NOMO-1 treated with dmso at 0.1 percent for 144 hours (cell line): Measurements from ENCODE around the gene ABR.
A peak's percentile ranks its signal among the peaks of the same experiment; 100 is the strongest.
"Not testable (repeated sequence)": the region's sequence is repeated elsewhere in the genome, so short reads cannot be mapped to it uniquely, and the experiment has no call there.

Experiments
- DNase-seq: peaks from one replicate; lab custom pipeline; 2025; ENCODE audit not compliant: unreplicated experiment; lab: John Stamatoyannopoulos, UW

The ABR gene

DNA sequence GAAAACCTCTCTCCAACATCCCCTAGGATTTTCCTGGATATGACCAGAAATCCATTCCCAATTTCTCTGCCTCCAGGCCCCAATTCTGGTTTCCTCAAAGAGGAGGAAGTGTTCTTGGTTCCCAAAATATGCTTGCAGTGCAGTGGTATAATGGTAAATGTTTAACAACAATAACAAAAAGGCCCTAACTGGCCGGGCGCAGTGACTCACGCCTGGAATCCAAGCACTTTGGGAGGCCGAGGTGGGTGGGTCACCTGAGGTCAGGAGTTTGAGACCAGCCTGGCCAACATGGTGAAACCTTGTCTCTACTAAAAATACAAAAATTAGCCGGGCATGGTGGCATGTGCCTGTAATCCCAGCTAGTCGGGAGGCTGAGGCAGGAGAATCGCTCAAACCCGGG is 184.5 kb downstream of the ABR start:
- not testable (repeated sequence) for DNase-seq

DNA sequence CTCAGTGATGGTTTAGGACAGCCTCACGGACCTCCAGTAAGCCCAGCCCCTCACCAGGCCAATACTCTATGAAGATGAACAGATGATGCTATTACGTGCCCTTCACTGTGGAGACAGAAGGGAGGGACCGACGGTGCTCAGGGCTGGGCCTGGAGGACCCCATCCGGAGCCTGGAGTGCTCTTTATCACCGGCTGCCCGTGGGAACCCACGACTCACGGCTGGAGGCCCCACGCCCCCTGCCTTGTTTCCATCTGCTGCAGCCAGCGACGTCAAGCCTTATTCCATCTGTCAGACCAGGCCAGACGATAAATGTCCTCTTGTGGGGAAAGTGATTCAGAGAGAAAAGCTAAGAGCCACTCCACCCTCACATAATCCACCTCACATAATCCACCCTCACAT is 186.8 kb downstream of the ABR start:
- DNase-seq = no peak

DNA sequence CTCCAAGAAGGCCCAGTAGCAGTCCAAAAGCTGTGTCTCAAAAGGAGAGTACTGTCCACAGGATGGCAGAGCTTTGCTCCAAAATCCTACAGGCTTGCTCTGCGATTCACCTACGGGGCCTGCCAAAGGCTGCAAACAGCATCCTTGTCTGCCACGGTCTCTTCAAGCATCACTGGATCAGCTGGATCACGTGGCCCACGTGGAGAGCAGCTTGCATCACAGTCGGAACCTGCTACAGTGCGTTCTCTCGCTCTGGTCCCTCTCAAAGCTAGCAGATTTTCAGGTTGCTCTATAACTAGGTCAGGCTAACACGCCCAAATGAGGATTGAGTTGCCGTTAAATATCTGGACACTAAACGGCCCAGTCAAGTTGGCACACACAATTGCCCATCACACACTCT is 191.2 kb downstream of the ABR start:
- no peak for DNase-seq

DNA sequence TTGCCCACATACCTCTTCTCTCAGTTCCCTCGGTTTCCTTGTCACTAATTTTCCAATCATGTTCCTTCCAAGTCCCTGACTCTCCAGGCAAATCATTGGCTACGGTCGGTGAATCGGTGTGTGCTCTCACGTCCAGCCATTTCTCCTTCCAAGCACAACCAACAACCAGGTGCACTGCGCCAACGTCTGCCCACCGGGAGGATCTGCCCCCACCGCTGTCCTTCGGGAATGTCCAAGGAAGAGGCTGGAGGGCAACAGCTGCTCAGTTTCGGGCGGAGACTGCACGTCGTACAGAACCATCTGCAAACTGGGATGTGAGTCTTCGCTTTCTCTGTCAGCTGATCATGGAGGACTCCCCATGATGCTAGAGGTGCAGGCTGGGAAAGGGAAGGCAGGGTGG is 191.8 kb downstream of the ABR start:
- no peak for DNase-seq

DNA sequence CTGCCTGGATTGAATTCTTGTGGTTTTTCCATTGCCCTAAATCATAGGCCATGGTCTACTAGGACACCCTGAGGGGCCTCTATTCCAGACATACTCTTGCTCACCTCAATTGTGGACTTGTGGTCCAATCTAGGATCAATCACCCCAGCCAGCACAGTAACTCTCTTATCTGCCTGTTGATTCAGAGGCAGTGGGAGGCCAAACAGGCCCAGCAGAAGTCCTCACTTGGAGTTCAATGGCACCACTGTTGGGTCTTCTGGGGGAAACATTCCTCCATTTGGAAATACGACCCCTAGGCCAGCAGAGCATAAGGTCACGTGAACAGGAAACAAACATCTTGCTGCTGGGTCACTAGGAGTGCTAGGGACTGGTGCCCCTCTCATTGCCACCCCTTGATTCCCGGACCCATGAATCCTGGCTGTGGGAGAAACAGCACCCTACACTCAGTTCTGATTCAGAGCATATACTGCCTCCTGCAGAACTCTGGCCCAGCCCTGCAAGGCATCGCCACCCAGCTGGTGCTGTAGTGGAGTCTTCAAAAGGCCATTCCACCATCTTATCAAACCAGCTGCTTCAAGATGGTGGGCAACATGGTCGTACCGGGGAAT is 193.4 kb downstream of the ABR start:
- DNase-seq = no peak

DNA sequence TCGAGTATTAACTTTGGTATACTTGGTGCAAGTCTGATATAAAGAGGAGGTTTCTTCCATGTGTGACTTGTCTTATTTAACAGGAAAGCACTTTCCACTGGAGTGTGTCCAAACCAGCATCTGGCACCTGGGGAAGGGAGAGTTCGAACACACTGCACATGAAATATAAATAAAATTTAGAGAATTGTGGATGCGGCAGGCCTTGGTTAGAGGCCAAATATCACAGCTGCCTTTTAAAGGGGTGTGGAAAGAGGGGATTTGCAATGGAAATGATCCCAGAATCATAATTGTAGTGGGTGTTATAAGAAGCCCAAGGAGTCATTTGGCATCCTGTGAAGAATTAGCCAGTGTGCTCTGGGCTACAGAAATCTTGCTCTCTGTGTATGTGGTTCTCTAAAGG is 195.9 kb downstream of the ABR start:
- DNase-seq = no peak

DNA sequence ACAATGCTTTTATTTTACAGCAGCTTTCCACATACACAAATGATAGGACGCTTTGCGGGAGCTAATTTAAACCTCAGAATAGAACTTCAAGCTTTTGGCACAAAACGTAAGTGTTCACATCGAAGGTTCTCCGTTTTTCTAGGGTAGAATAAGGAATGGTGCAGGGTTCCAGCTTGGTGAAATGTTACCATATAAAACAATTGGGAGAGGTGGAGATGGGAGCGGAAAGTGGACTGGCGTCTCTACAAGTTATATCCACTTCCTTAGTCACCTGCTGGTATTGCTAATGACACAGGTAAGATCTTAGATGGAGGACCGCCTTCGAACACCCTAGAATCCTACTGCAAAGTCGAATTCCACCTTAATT is 198.5 kb downstream of the ABR start:
- no peak for DNase-seq

DNA sequence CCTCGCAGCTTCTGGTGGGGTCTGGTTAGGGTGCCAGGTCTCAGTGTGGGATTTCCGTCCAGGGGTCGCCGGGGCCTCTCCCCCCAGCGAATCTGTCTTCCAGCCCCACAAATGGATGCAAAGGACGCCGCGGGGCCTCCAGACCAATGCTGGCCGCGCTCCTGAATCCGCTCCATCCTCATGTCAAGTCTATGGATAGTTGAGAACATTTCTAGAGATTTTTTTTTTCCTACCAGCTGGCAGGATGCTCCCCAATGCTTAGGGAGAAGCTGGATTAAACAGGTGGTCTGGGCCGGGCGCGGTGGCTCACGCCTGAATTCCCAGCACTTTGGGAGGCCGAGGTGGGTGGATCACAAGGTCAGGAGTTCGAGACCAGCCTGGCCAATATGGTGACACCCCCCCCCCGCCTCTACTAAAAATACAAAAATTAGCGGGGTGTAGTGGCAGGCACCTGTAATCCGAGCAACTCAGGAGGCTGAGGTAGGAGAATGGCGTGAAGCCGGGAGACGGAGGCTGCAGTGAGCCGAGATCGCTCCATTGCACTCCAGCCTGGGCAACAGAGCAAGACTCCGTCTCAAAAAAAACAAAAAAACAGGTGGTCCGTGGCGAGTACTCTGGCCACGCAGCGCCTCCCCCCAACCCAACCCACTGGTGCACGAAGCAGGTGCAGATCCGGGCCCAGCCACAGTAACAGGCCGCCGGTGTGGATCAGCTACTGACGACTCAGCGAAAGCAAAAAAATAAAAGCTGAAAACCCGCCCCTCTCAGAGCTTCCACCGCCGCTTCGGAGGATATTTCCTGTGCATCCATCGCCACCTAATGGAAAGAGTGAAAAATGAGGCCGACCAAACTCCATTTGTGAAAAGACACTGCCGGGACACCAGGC is 199.1 kb downstream of the ABR start:
- DNase-seq = peak; percentile 66

DNA sequence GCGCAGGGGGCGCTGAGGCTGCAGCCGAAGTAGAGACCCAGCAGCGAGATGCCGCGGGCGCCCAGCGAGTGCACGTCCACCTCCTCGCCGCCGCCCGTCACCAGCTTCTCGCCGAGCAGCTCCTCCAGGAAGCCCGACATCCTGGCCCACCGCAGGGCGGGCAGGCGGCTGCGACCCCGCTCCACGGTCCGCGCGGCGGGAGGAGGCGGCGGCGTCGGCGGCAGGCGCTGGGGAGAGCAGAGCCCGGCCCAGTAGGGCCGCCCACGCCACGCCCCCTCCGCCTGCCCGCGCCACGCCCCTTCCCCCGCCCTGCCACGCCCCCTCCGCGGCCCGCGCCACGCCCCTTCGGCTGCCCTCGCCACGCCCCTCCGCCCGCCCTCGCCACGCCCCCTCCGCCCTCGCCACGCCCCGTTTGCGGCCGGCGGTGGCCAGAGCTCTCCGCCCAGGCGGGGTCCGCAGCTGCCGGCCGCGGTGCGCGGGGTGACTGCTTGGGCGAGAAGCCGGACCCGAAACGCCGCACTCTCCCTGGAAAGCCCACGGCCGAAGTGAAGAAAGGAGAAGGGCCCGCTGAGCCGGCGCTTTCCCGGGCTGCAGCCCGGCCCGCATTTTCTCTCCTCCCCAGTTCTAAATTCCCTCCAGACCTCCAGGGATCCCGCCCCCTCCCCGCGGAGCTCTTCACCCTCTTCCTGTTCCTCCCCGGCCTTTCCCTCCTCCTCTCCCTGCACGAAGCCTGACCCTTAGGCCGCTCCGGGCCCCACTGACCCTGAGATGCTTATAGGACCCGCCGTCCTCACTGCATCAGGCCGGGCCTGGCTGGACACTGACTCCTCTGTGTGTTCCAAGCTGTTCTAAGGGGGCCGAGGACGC is 200.0 kb downstream of the ABR start, which contains the start of gene NXN:
Gene NXN, minus strand, starts transcription at position 238 of the 867 bp plus-strand sequence.
- DNase-seq = peak; percentile 17

DNA sequence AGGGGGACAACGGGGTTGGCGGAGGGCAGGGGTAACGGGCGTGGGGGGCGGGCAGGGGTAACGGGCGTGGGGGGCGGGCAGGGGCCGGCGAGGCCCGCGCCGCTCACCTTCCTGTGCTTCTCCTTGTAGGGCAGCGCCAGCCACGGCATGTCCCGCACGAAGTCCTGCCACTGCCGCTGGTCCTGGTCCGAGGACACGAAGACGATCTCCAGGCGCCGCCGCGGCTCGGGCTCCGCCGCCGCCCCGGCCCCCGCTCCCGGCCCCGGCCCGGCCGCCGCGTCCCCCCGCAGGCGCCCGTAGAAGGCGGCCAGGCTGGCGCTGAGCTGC is 200.6 kb downstream of the ABR start:
- no peak for DNase-seq

DNA sequence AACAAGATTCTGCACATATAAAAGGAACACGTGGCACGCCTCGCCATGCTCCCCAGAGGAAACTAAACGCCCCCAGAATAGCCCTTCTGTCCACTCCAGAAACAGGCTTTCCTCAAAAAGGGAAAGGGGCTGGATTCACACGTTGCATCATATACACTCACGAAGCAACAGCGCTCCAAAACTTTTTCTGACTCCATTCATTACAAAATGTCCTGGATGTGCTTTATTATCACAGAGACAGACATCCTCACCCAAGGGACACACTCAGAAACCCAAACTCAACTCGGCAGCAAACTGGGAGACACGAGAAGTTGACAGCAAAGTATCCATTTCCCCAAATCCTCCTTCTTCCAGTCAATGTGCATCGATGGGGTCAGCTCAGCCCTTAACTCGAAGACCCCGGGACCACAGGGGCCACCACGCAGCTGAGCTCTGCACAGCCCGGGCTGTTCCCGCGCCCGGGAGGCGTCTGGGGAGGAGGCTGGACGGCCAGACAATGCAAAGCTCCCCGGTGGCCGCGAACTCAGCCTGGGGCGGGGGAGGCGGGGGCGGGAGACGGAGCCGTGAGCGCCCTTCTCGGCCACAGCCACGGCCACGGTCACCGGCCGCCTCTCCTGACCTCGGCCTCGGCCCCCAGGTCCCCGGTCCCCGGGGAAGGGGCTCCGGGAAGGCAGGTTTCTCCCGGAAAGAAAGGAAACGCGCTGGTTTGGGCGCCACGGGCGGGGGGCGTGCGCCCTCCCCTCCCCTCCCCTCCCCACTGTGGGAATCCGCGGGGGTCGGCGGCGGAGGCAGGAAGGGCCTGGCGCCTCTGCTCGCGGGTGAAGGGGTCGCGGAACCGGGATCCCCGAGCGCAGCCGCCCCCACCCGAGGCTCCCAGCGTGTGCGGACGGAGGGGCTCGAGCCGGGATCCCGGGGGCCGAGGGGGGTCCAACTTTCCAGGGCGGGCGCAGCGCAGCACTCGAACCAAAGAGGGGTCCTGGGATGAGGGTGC is 201.4 kb downstream of the ABR start:
- DNase-seq = no peak

DNA sequence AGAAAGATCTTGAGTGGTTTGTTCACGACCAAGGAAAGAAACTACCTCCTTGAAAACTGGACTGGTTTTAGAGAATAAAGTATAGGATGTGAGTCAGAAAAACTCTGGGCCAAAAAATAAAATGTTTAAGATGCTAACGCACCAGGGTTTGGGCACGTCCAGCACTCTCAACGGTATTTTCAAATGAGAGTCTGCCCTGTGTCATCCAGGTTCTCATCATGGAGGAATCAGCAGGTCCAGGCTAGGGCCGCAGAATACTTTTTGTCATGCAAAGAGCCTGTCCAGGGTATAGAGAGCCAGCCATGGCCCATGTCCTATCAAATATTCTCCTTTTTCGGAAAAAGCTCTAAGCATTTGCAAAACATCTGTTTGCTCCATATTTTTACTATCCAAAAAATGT is 202.6 kb downstream of the ABR start:
- no peak for DNase-seq

DNA sequence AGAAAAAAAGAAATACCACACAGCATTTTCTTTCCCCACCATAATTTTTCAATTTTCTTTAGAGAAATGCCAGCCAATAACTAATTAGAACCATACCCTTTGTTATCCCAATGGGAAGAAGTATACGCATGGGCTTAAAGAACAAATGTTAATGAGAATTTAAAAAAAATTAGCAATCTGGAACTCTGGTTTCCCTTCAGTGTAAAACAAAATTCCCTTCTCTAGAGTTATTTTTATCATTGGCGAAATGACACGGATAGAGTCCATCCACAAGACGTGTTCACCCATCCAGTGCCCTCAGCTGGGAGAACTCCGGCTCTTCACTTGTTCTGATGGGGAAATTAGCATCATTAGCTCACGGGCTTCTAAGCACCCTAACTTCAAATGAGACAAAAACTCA is 203.5 kb downstream of the ABR start:
- no peak for DNase-seq

DNA sequence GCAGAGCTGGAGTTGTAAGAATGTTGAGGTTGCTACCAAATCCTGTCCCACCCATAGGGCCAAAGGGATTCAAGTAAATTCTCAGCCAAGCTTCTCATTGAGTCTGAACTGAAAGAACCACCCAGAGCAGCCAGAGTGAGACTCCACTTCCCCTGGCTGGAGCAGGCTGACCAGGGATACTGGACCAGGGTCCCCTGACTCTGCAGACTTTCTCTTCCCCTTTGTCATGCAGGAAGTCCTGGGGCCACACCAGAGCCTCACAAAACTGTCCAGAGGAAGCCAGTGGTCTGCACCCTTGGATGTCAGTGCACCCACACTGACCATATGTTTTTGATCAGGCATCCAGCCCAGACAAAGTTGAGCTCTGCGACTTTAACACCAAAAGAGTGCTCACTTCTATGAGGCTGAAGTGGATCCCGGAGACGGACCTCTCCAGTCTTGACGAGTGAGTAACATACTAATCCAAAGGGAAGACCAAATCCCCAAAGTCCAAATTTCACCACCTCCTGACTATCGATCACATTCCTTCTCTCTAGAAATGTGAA is 204.3 kb downstream of the ABR start:
- DNase-seq = no peak

DNA sequence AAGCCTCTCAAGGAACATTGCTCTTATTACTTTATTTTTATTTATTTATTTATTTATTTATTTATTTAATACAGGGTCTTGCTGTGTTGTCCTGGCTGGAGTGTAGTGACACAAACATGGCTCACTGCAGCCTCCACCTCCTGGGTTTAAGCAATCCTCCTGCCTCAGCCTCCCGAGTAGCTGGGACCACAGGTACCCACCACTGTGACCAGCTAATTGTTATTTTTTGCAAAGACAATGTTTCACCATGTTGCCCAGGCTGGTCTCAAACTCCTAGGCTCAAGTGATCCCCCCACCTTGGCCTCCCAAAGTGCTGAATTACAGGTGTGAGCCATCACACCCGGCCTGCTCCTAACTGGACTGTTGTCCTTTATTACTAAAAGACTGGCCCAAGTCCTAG is 205.0 kb downstream of the ABR start:
- DNase-seq = not testable (repeated sequence)

DNA sequence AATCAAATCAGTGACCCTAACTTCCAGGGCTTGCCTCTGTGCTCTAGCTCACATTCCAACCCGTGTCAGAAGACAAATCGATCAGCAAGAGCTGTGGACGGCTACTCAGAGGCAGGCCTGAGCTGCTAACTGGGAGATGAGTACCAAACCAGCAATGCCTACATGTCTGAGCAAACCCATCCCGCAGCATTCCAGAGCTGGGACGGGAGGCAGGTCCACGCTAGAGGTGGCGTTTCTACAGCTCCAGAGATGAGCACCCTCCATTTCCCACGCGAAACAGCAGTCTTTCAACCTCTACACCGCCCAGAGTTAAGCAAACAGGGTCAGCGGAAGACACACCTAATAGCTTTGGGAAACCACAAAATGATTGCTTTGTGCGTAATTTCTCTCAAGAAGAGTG is 206.7 kb downstream of the ABR start:
- DNase-seq = peak; percentile 53

DNA sequence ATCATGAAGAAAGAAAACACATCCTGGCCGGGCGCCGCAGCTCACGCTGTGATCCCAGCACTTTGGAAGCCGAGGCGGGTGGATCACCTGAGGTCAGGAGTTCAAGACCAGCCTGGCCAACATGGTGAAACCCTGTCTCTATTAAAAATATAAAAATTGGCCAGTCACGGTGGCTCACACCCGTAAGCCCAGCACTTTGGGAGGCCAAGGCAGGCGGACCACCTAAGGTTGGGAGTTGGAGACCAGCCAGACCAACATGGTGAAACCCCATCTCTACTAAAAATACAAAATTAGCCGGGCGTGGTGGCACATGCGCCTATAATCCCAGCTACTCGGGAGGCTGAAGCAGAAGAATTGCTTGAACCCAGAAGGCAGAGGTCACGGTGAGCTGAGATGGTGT is 207.9 kb downstream of the ABR start:
- DNase-seq = not testable (repeated sequence)

DNA sequence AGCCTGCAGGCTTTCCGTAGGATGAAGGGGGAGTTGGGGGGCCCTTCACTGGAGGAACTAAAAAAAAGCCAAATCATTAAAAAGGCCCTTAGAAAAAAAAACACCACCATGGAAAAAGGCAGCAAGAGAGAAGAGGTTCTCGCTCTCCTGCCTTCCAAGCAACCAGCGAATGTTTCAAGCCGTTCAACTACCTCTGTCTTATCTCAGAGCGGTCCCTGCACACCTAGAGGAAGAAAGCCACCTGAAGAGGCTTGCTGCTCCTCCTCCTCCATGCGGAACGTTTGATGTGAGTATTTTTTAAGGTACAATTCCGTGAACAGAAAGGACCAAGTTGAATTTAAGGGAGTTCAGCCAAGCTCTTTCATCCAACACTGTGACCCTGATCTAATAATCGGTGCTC is 209.4 kb downstream of the ABR start:
- DNase-seq = no peak

DNA sequence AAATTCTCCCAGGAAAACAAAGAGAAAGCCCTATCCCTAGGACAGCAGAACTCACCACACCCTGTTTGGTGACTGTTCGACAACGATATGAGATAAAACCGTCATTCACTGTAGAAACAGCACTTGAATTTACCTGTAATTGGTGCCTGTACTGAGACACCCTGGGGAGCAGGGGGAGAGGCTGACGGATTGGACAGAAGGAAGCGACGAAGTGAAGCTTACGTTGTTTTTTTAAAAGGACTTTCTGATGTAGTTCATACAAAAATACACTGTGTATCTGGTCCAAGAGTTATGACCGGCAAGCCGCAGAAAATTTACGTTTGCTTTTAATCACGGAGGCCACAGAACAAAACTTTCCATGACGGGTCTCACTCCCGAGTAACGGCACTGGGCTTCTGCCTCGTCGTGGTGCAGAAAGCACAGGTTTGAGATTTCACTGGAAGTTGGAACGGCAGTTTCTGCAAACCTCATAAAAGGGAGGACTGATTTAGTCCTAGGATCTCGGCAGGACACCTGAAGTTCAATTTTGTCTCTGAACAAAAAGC is 209.9 kb downstream of the ABR start:
- DNase-seq = no peak
